ENCODE results near the gene SCARF2.

GRCh38 chr22:20464912-20465758 is 27.5 kb upstream of the SCARF2 start:
- TF ChIP-seq EZH2 (IDR thresholded peaks at IDR 0.05; ENCODE audit: insufficient read depth, poor library complexity, severe bottlenecking) (no peak), EZH2phosphoT487 (IDR thresholded peaks at IDR 0.05; ENCODE audit: insufficient read depth, low read depth) (no peak)

Data from GM23248 (cell line).